T-cell (primary cell): ENCODE data around the gene CD63. TPM values are rescaled to one million over a fixed set of nuclear protein-coding genes. Genes with fewer than 3 reads are reported as not detected.

Source experiments
- ATAC-seq, 4 experiments: fragments of 200-7000 bp in 3 of 4; fragments of 150-1000 bp in 1 of 4; cut with Tn5 transposase; replicated peaks in 1 of 4; 1 replicate in 3 of 4; 2 replicates in 1 of 4; pipeline ENCODE4 v1.10.0; 2021; ENCODE audit warnings: moderate library complexity in 3 of 4, mild to moderate bottlenecking in 2 of 4, moderate number of reproducible peaks in 1 of 4
- CTCF ChIA-PET, 2 donors: fragments of 300-600 bp; sonication (Branson Sonifier 250); formaldehyde crosslinking; loops; one replicate each; lab custom pipeline; 2022; ENCODE audit warnings: antibody characterized with exemption in 2 of 2; lab: Charles Lee
- POLR2A ChIA-PET, 2 donors: fragments of 300-600 bp; sonication (Branson Sonifier 250); formaldehyde crosslinking; loops; one replicate each; lab custom pipeline; 2022; ENCODE audit warnings: antibody characterized with exemption in 2 of 2; lab: Charles Lee
- DNase-seq, 35 experiments: peaks; one replicate each; pipeline versions ENCODE4 v3.0.0 to v3.0.0-alpha.2; 2013 to 2023
- H3K27ac ChIP-seq: one replicate; pipeline ENCODE4 v1.5.1; 2013; ENCODE audit warnings: low read length
- H3K27me3 ChIP-seq, 2 experiments: replicated peaks in 1 of 2; 1 replicate in 1 of 2; 2 replicates in 1 of 2; pipeline versions ENCODE4 v1.6.1 to v1.7.0; 2013; ENCODE audit warnings: low read length in 1 of 2, mixed read lengths in 1 of 2; ENCODE audit not compliant: control insufficient read depth in 2 of 2, insufficient read depth in 2 of 2; ENCODE audit errors: extremely low read depth in 1 of 2
- H3K36me3 ChIP-seq, 2 donors: 1 replicate in 1 of 2; 2 replicates in 1 of 2; pipeline versions ENCODE4 v1.6.1 to v1.7.0; 2013; ENCODE audit warnings: low read length in 1 of 2; ENCODE audit not compliant: control insufficient read depth in 2 of 2, insufficient read depth in 1 of 2; ENCODE audit errors: extremely low read depth in 1 of 2
- H3K4me1 ChIP-seq, 2 experiments: 1 replicate in 1 of 2; 2 replicates in 1 of 2; pipeline versions ENCODE4 v1.6.1 to v1.7.0; 2013; ENCODE audit warnings: low read length in 2 of 2, mixed read lengths in 1 of 2; ENCODE audit not compliant: insufficient read depth in 2 of 2, control insufficient read depth in 1 of 2; ENCODE audit errors: extremely low read depth in 1 of 2
- H3K4me3 ChIP-seq, 2 donors: 1 replicate in 1 of 2; 2 replicates in 1 of 2; pipeline versions ENCODE4 v1.5.1 to v1.7.0; 2013; ENCODE audit warnings: mild to moderate bottlenecking in 2 of 2, low read length in 1 of 2, moderate library complexity in 1 of 2; ENCODE audit not compliant: control insufficient read depth in 1 of 2; ENCODE audit errors: extremely low read depth in 1 of 2
- H3K9me3 ChIP-seq: 2 replicates; pipeline ENCODE4 v1.7.0; 2013
- H3K27ac Mint-ChIP-seq, 2 donors: one replicate each; pipeline ENCODE4 v1.8.0; 2020 to 2021; ENCODE audit warnings: mild to moderate bottlenecking in 2 of 2, mixed read lengths in 2 of 2
- H3K27me3 Mint-ChIP-seq, 2 donors: one replicate each; pipeline ENCODE4 v1.8.0; 2021 to 2022; ENCODE audit warnings: mixed read lengths in 2 of 2
- H3K36me3 Mint-ChIP-seq: one replicate; pipeline ENCODE4 v1.8.0; 2021; ENCODE audit warnings: mixed read lengths
- H3K4me1 Mint-ChIP-seq, 3 donors: one replicate each; pipeline ENCODE4 v1.8.0; 2020 to 2022; ENCODE audit warnings: mixed read lengths in 3 of 3, mild to moderate bottlenecking in 1 of 3
- H3K4me3 Mint-ChIP-seq, 3 donors: one replicate each; pipeline ENCODE4 v1.8.0; 2020 to 2022; ENCODE audit warnings: mild to moderate bottlenecking in 3 of 3, mixed read lengths in 3 of 3, moderate library complexity in 3 of 3
- H3K9me3 Mint-ChIP-seq, 3 donors: one replicate each; pipeline ENCODE4 v1.8.0; 2020 to 2022; ENCODE audit warnings: mixed read lengths in 3 of 3
- WGBS: methylation state at CpG from one replicate; pipeline ENCODE4 v1.1.5; 2013; ENCODE audit warnings: missing lambda C conversion rate; ENCODE audit not compliant: insufficient coverage; 5-methylcytosine and 5-hydroxymethylcytosine counted together
- total RNA-seq, 35 experiments: library from RNA in 6 of 35; stranded (reverse) in 6 of 35; fragments of 120-200 nt in 1 of 35; gene quantifications; one replicate each; pipeline versions ENCODE4 v1.2.1 to v1.2.4 and lab custom pipeline; 2013 to 2026

Gene CD63
- total RNA-seq, 5 donors from 2014 or later (not counting 1 experiment from before 2014, with no cell fraction given) = 41.3 to 88.2 (median 73.5) TPM

DNA sequence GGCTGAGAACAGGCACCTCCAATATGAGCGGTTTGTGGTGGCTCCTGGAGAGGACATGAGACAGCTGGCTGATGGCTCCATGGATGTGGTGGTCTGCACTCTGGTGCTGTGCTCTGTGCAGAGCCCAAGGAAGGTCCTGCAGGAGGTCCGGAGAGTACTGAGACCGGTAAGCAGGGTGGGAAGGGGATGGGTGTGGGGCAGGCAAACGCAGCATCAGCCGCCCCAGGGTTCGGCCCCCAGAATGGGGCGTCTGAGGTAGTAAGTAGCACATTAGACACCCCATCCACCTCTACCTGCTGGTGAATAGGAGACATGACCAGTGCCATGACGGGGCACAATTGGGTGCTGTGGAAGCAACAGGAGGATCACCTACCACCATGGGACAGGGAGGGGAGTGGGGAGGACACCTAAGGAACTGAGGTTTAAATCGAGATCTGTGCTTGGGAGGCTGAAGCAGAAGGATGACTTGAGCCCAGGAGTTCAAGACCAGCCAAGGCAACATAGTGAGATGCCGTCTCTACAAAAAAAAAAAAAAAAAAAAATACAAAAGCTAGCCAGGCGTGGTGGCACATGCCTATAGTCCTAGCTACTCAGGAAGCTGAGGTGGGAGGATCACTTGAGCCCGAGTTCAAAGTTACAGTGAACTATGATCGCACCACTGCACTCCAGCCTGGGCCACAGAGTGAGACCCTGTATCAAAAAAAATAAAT lies 46.6 kb downstream of the CD63 start:
- ATAC-seq = no peak
- Histone ChIP-seq H3K4me1 (peaks cover 0 to 9% of the 10 kb centered on the region in 2 experiments), H3K36me3 (no peaks in the 10 kb centered on the region), H3K27me3 (peaks cover 0 to 36% of the 10 kb centered on the region in 2 experiments), H3K27ac (no peak overlapping the region), H3K4me3 (no peak overlapping the region), H3K9me3 (no peaks in the 10 kb centered on the region)
- no peak overlapping the region for H3K27ac Mint-ChIP-seq
- ChIA-PET CTCF (interaction anchor here in 1 of 2 donors (0.7 kb wide), 1 partner anchor 1454 kb away, joined by 7 read pairs; no protein-coding TSS in a partner anchor), POLR2A (interaction anchor here (0.6 kb wide), 2 partner anchors 231 to 440 kb away, joined by 3 to 6 read pairs; no protein-coding TSS in a partner anchor)
- peak overlapping the region in 1 of 3 donors; percentile 46 for H3K4me3 Mint-ChIP-seq
- H3K9me3 Mint-ChIP-seq = no peaks in the 10 kb centered on the region
- no peaks in the 10 kb centered on the region for H3K36me3 Mint-ChIP-seq
- H3K4me1 Mint-ChIP-seq = peaks cover 13 to 26% (median 16%) of the 10 kb centered on the region in 3 donors
- WGBS = no CpG with 5 or more reads among the region's 13 CpGs
- no peak for DNase-seq
- peaks cover 33% of the 10 kb centered on the region in 2 donors for H3K27me3 Mint-ChIP-seq

DNA sequence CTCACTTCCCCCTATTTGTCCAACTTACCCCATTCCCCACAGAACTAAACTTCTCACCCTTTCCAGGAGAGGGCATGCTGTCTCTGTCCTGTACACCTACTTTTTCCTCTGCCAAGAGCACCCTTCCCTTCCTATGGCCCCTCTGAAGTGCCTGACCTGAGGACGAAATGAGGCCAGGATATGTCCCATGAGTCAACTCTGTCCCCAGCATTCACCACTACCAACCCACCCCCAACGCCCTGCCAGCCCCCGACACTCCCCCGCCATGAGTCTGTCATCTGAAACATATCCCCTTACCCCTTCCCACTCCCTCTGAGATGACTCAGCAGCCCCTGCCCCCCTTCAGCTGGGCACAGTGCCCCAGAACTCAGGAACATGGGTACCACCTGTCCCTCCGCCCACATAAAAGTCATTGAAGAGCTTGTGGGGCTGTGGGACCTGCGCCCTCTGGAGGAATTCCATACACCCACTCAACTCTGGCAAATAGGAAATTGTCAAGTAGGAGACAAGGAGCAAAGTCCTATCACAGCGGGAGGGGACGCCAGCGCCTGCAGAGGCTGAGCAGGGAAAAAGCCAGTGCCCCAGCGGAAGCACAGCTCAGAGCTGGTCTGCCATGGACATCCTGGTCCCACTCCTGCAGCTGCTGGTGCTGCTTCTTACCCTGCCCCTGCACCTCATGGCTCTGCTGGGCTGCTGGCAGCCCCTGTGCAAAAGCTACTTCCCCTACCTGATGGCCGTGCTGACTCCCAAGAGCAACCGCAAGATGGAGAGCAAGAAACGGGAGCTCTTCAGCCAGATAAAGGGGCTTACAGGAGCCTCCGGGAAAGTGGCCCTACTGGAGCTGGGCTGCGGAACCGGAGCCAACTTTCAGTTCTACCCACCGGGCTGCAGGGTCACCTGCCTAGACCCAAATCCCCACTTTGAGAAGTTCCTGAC lies 47.4 kb downstream of the CD63 start:
- ATAC-seq (peak in 3 of 4 experiments; percentile 34 to 44 (median 38)), DNase-seq (no peak)
- ChIA-PET CTCF (no interaction called here), POLR2A (no interaction called here)
- H3K36me3 Mint-ChIP-seq = no peaks in the 10 kb centered on the region
- Histone ChIP-seq H3K9me3 (no peaks in the 10 kb centered on the region), H3K27ac (no peak overlapping the region), H3K36me3 (no peaks in the 10 kb centered on the region), H3K4me3 (no peak overlapping the region), H3K27me3 (peaks cover 0 to 36% of the 10 kb centered on the region in 2 experiments), H3K4me1 (peaks cover 0 to 9% of the 10 kb centered on the region in 2 experiments)
- H3K4me3 Mint-ChIP-seq = peak overlapping the region in 1 of 3 donors; percentile 46
- H3K27me3 Mint-ChIP-seq = peaks cover 33 to 35% of the 10 kb centered on the region in 2 donors
- no peaks in the 10 kb centered on the region for H3K9me3 Mint-ChIP-seq
- H3K27ac Mint-ChIP-seq = no peak overlapping the region
- 20% methylated on average over 12 of the region's 17 CpGs for WGBS
- H3K4me1 Mint-ChIP-seq = peaks cover 9 to 22% (median 12%) of the 10 kb centered on the region in 3 donors

DNA sequence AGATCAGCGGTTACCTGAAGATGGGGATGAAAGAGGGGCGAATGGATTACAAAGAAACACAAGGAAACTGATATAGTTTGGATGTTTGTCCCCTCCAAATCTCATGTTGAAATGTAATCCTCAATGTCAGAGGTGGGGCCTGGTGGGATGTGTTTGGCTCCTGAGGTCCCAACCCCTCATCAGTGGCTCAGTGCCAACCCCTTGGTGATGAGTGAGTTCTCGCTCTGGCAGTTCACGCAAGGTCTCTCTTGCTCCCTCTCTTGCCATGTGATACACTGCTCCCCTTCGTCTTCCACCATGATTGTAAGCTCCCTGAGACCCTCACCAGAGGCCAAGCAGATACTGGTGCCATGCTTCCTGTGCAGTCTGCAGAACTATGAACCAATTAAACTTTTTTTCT lies 49.1 kb downstream of the CD63 start:
- 83% methylated on average over 4 of the region's 5 CpGs for WGBS
- no peaks in the 10 kb centered on the region for H3K9me3 Mint-ChIP-seq
- CTCF ChIA-PET = no interaction called here
- Histone ChIP-seq H3K36me3 (no peaks in the 10 kb centered on the region), H3K9me3 (no peaks in the 10 kb centered on the region), H3K4me3 (no peak overlapping the region), H3K4me1 (peaks cover 0 to 9% of the 10 kb centered on the region in 2 experiments), H3K27me3 (peaks cover 0 to 38% of the 10 kb centered on the region in 2 experiments), H3K27ac (no peak overlapping the region)
- no peak overlapping the region for H3K27ac Mint-ChIP-seq
- ATAC-seq (no peak), DNase-seq (no peak)
- peaks cover 37 to 39% of the 10 kb centered on the region in 2 donors for H3K27me3 Mint-ChIP-seq
- POLR2A ChIA-PET = no interaction called here
- H3K36me3 Mint-ChIP-seq = no peaks in the 10 kb centered on the region
- H3K4me1 Mint-ChIP-seq = peaks cover 9 to 22% (median 12%) of the 10 kb centered on the region in 3 donors
- no peak overlapping the region for H3K4me3 Mint-ChIP-seq

DNA sequence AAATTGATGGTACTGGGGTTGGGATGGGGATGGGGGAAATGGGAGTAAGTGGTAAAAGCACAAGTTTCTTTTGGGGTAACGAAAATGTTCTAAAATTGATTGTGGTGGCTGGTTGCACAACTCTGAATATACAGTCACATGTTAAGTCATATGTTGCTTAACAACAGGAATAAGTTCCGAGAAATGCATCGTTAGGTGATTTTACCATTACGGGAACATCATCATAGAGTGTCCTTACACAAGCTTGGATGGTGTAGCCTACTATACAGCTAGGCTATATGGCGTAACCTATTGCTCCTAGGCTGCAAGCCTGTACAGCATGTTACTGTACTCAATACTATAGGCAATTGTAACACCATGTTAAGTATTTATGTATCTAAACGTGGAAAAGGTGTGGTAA lies 52.1 kb downstream of the CD63 start:
- ChIA-PET POLR2A (no interaction called here), CTCF (interaction anchor here in 1 of 2 donors (0.8 kb wide), 1 partner anchor 282 kb away, joined by 3 read pairs; no protein-coding TSS in a partner anchor)
- Histone ChIP-seq H3K36me3 (no peaks in the 10 kb centered on the region), H3K4me3 (no peak overlapping the region), H3K27ac (no peak overlapping the region), H3K27me3 (peaks cover 0 to 25% of the 10 kb centered on the region in 2 experiments), H3K9me3 (no peaks in the 10 kb centered on the region), H3K4me1 (peaks cover 0 to 7% of the 10 kb centered on the region in 2 experiments)
- Mint-ChIP-seq H3K36me3 (no peaks in the 10 kb centered on the region), H3K27ac (no peak overlapping the region), H3K27me3 (peaks cover 34% of the 10 kb centered on the region in 2 donors), H3K4me1 (peaks cover 7 to 13% (median 10%) of the 10 kb centered on the region in 3 donors), H3K9me3 (no peaks in the 10 kb centered on the region), H3K4me3 (no peak overlapping the region)
- DNase-seq (no peak), ATAC-seq (no peak)
- 71% methylated on average over 4 of the region's 6 CpGs for WGBS

DNA sequence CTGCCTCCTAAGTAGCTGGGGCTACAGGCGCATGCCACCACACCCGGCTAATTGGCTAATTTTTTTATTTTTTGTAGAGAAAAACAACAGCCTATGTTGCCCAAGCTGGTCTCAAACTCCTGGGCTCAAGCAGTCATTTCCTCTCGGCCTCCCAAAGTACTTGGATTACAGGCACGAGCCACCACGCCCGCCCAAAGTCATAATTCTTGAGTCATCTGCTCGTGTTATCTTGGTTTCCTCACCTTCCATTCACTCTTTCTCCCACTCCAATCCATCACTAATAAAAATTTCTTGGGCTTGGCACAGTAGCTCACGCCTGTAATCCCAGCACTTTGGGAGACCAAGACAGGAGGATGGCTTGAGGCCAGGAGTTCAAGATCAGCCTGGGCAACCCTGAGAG lies 53.1 kb downstream of the CD63 start:
- Histone ChIP-seq H3K36me3 (no peaks in the 10 kb centered on the region), H3K27ac (no peak overlapping the region), H3K4me1 (no peaks in the 10 kb centered on the region), H3K4me3 (no peak overlapping the region), H3K27me3 (peaks cover 0 to 14% of the 10 kb centered on the region in 2 experiments), H3K9me3 (no peaks in the 10 kb centered on the region)
- Mint-ChIP-seq H3K27me3 (peaks cover 24 to 25% of the 10 kb centered on the region in 2 donors), H3K9me3 (no peaks in the 10 kb centered on the region), H3K27ac (no peak overlapping the region), H3K4me1 (peaks cover 0 to 3% (median 0%) of the 10 kb centered on the region in 3 donors), H3K36me3 (no peaks in the 10 kb centered on the region), H3K4me3 (no peak overlapping the region)
- POLR2A ChIA-PET = no interaction called here
- WGBS = 85% methylated on average over 8 of the region's 8 CpGs
- CTCF ChIA-PET = interaction anchor here in 1 of 2 donors (1.0 kb wide), 1 partner anchor 30 kb away, joined by 3 read pairs; no protein-coding TSS in a partner anchor
- ATAC-seq = no peak
- no peak for DNase-seq
